Measurements from ENCODE around the gene PPOX.

Gene PPOX

DNA sequence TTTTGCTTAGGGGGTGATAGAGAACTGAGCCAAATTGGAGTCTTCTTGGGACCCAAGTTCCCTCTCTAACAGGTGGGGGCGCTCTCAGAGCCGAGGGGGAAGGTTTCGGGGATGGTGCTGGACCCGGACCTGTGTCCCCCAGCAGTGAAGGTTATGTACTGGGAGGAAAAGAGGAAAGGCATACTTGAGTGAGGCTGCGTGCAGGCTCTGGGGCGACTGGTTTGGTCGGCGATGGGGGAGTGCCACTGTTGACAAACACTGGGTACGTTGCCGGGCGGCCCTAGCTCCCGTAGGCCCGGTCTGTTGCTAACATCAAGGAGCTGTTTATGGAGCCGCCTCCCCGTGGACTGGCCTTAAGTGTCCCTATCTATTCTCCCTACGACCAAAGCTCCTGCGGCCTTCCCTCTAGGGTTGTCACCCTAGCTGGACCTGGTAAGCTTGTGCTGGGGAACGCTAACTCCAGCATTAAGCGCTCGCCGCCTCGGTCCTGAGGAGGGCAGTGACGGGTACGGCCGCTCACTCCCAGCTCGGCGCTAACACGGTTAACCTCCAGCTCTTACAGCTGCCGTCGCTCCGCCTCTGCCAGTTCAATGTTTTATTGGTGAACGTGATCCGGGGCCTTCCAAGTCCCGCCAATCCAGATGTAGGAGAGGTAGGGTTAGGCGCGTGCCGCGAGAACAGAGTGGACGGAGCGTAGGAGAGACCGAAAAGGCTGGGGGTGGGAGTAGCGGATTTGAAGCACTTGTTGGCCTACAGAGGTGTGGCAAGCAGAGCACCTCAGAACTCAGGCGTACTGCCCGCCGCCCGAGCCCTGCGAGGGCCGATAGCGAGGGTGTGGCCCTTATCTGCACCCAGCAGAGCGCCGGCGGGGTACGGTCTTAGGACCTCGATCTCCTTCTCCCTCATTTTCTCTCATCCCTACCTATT, at the start of gene PPOX:
PPOX (plus strand) TSS at position 685 of the 927 bp plus-strand sequence. CDS start 422 bp downstream, outside the sequence.
- DNase-seq (ENCODE audit: low read depth, low spot score): peak; percentile 99

DNA sequence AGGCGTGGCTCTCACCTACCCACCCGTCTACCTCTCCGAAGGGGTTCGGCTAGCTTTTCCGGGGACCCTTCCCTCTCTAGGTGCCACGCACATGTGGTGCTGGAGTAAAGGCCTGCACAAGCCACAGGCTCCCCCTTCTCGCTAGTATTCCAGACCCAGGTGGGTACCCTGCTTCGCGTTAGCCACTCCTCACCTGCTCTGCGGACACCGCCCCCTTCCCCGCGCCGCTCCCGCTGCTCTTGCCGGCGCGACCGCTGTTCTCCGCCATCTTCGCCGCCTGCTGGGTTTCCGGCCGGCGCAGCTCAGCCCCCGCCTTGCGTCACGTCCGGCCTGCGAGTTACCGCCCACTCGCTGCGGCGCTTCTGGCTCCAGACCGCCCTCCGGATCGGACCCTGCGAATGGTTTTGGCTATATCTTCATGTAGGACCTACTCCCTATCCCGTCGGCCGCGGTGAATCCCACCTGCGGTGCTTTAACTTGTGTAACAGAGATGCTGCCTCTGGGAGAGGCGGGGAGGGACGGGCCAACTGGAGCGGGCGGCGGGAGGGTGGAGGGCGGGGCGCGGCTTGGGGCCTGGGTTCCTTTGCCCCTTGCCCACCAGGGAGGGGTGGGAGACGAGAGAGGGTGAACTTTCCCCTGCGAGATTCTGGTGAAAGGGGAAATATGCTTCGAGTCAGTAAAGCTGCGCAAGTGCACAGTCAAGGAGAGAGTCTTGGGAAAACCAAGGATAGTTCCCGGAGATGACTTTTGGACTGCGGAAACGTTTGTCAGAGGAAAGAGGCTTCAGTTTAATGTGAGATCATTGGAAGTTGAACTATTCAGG, 48.3 kb upstream of the PPOX start, which contains the start of the genes NIT1 and PFDN2:
NIT1 (plus strand) TSS at position 347 of the 823 bp plus-strand sequence; CDS start at position 419, 72 bp downstream.
PFDN2 (minus strand) TSS at position 279 of the 823 bp plus-strand sequence; CDS start at position 268, 11 bp downstream.
- peak; percentile 94 for DNase-seq (ENCODE audit: low read depth, low spot score)

- DNase-seq (ENCODE audit: low read depth, low spot score): peak; percentile 62
Observed at GRCh38 chr1:161119092-161119903, 46.9 kb upstream of the PPOX start.

DNA sequence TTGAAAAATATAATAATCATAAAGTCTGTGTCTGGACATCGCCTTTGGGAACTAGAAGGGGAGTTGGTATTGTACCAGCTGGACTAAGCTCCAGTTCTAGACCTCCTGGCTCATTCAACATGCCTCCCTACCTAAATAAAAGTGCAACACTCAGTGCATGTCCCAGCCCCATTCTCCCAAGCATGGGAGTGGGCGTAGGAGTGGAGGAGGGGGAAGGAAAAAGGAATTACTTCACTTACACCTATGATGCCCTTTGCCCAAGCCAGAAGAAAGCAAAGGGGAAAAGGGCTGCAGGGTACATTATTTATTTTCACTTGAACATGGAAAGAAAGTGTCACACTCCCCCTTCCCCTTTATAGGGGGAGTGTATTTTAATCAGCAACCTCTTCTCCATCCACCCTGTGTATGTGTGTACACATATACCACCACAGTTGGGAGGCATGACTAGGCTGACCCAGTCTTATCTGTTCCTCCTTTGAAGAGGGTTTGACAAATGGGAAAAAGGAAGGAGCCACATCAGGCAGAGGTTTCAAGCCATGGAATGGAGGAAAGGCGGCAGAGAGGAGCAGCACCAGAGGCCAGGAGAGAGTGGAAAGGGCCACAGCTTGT, 45.1 kb upstream of the PPOX start:
- DNase-seq (ENCODE audit: low read depth, low spot score): no peak

DNA sequence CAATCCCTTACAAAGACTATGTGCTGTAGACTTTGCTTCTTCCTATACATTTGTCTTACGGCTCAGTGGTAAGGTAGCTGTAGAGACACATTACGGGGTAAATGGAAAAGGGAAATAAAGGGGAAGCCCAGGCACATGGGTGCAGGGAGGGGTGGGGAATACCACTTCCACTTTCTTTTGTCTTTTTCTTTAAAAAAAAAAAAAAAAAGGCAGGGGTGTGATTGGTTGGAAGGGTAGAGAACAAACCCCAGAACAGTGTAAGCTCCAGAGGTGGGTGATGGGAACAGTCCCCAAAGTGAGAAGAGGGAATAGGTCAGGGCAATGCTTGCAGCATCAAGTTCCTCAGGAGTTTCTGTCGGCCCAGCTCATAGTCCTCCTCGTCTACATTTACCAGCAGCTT, 44.4 kb upstream of the PPOX start:
- no peak for DNase-seq (ENCODE audit: low read depth, low spot score)

GRCh38 chr1:161122967-161123366, 43.3 kb upstream of the PPOX start:
- DNase-seq (ENCODE audit: low read depth, low spot score): no peak

DNA sequence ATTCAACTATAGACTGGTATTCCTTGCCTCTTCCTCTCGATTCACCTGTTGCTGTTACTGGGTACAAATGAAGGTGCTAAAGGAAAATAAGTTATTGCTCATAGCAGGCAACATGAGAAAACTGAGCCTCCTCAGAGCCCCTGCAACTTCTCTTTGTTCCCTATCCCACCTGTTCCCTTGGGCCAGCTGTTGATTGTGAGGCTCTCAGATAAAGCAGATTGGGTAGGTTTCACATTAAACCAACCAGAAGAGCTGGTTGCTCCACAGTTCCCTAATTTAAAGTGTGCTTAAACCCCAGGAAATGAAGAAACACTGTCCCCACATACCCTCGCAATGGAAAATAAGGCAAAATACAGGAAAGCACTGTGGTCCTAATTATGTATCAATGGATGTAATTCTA, 38.6 kb upstream of the PPOX start:
- DNase-seq (ENCODE audit: low read depth, low spot score): no peak

- DNase-seq (ENCODE audit: low read depth, low spot score): no peak
Observed at GRCh38 chr1:161128591-161129420, 37.4 kb upstream of the PPOX start.

- no peak for DNase-seq (ENCODE audit: low read depth, low spot score)
Observed at GRCh38 chr1:161130266-161130665, 36.0 kb upstream of the PPOX start.

GRCh38 chr1:161131523-161132409, 34.5 kb upstream of the PPOX start:
- no peak for DNase-seq (ENCODE audit: low read depth, low spot score)

GRCh38 chr1:161132410-161133219, 33.6 kb upstream of the PPOX start, which contains the start of gene DEDD:
DEDD (minus strand) TSS chr1:161132667; CDS start chr1:161124462, 8,205 bp downstream.
- DNase-seq (ENCODE audit: low read depth, low spot score): peak; percentile 98

GRCh38 chr1:161133220-161133740, 32.9 kb upstream of the PPOX start:
- DNase-seq (ENCODE audit: low read depth, low spot score): no peak

DNA sequence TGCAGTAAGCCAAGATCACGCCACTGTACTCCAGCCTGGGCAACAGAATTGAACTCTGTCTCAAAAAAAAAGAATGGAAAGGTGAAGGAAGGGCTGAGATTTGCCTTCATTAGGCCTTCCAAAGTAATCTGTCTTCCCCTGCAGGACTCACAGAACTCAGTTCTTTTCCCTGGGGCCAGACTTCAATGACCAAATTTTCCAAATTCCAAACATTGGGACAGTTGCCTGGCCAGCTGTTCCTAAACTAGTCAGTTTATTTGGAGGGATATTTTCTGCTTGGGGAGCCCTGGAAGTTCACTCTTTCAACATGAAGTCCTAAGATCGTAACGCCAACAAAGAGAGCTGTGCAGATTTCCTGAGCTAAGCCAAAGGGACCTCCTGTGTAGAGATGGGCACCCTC, 28.3 kb upstream of the PPOX start:
- no peak for DNase-seq (ENCODE audit: low read depth, low spot score)

DNA sequence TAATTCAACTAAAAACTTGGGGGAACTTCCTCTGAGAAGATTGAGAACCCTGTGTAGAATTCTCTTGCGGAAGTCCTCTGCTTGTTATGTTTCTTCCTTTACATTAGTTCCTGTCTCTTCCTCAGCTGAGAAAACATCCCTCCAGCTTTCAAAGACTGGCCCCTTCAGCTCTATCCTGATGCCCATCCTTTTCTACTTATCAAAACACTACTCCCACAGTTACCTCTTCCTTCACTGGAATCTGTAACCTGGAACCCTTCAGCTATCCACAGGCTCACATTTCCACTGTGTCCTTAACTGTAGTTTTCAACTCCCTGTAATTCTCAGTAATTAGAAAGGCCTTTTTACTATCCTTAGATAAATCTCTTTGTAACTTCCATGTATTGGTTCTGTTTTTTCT, 27.8 kb upstream of the PPOX start:
- DNase-seq (ENCODE audit: low read depth, low spot score): no peak

DNA sequence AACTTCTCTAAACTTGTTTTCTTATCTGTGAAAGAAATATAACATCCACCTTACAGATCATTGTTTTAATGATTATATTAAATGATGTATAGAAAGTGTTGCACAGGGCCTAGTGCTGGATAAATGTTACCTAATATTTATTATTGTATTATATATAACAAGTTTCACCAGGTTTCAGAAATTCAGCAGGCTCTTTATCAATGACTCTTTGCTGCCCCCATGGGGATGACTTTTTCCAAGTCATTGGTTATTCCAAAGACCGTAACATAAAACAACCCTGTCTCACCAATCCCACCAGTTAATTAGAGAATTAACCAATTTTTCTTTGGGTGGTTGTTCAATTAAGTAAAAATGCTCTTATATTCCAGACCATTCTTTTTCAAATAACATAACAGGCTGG, 26.5 kb upstream of the PPOX start:
- peak; percentile 51 for DNase-seq (ENCODE audit: low read depth, low spot score)

DNA sequence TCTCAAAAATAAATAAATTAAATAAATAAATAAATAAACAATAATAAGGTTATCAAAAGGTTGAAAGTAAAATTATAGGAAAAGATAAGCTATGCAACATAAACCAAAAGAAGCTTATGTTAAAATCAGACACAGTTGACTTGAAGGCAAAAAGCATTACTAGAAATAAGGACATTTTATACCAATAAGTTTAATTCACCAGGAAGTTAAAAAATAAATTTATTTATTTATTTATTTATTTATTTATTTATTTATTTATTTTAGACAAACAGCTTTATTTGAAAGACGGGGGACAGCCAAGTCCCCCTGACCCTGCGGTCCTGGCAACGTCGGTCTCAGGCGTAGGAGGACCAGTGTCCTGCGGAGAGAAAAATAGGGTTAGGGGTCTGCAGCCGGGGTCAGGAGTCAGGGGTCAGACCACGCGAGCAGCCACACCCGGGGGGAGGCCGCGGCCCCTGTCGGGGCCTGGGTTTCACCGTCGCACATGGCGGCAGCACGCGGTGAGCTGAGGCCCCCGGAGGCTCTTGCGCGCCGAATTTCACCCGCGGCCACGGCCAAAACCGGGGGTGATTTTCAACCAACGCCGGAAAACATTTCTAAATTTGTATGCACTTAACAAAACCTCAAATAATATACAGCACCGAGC, 25.3 kb upstream of the PPOX start:
- no peak for DNase-seq (ENCODE audit: low read depth, low spot score)

- DNase-seq (ENCODE audit: low read depth, low spot score): no peak
Observed at GRCh38 chr1:161145832-161146231, 20.4 kb upstream of the PPOX start.
